Sigmoid colon (tissue), 7 donors: Measurements from ENCODE around the gene KLK14. TPM values are rescaled to one million over a fixed set of nuclear protein-coding genes. Genes with fewer than 3 reads are reported as not detected.

Experiments used
- DNase-seq: peaks from one replicate; pipeline ENCODE4 v3.0.0-alpha.2; 2019
- H3K27ac ChIP-seq, 4 donors: fragments of 200-600 bp; sonication (generic); one replicate each; pipeline ENCODE4 v1.5.1; 2016 to 2019; ENCODE audit warnings: mild to moderate bottlenecking in 1 of 4
- H3K27me3 ChIP-seq, 3 donors: fragments of 200-600 bp; sonication (generic); one replicate each; pipeline ENCODE4 v1.5.1; 2019; ENCODE audit warnings: mild to moderate bottlenecking in 1 of 3
- H3K36me3 ChIP-seq, 4 donors: fragments of 200-600 bp; sonication (generic); one replicate each; pipeline ENCODE4 v1.5.1; 2016 to 2019
- H3K4me1 ChIP-seq, 4 donors: fragments of 200-600 bp; sonication (generic); one replicate each; pipeline ENCODE4 v1.5.1; 2017 to 2019
- H3K4me3 ChIP-seq, 4 donors: fragments of 200-600 bp; sonication (generic); one replicate each; pipeline ENCODE4 v1.5.1; 2017 to 2019; ENCODE audit warnings: mild to moderate bottlenecking in 2 of 4, moderate library complexity in 1 of 4
- H3K9me3 ChIP-seq, 4 donors: fragments of 200-600 bp in 3 of 4; sonication (generic) in 3 of 4; one replicate each; pipeline versions ENCODE4 v1.5.1 to v1.6.1; 2013 to 2019
- CTCF ChIP-seq, 4 experiments: fragments of 450-650 bp in 3 of 4; fragments of 200-600 bp in 1 of 4; IDR thresholded peaks; one replicate each; pipeline ENCODE4 v1.5.1; 2016 to 2019; ENCODE audit warnings: antibody characterized with exemption in 4 of 4, mild to moderate bottlenecking in 3 of 4, moderate library complexity in 2 of 4
- EP300 ChIP-seq, 4 donors: sonication (generic); formaldehyde crosslinking; IDR thresholded peaks; one replicate each; pipeline ENCODE4 v1.6.1; 2017; ENCODE audit warnings: antibody characterized with exemption in 4 of 4
- POLR2A ChIP-seq, 2 donors: fragments of 450-650 bp; IDR thresholded peaks; one replicate each; pipeline ENCODE4 v1.6.1; 2016; ENCODE audit warnings: antibody characterized with exemption in 2 of 2, mild to moderate bottlenecking in 2 of 2, moderate library complexity in 2 of 2
- POLR2AphosphoS5 ChIP-seq, 4 donors: sonication (generic); formaldehyde crosslinking; IDR thresholded peaks; one replicate each; pipeline ENCODE4 v1.6.1; 2017; ENCODE audit warnings: antibody characterized with exemption in 4 of 4
- WGBS, 2 donors: extraction: QIAGEN DNeasy Blood & Tissue Kit; methylation state at CpG; one replicate each; pipeline ENCODE4 v1.1.7; 2013; 5-methylcytosine and 5-hydroxymethylcytosine counted together
- intact Hi-C: fragments of 100-400 bp; cut with DNase I; formaldehyde crosslinking; loops from one replicate; pipeline ENCODE4 v1.15.1; 2023
- polyA plus RNA-seq, 3 donors: library from polyadenylated mRNA; stranded (reverse); fragments of 200-250 nt; gene quantifications; one replicate each; pipeline ENCODE4 v1.2.3, GENCODE V29; 2013
- total RNA-seq, 4 donors: library from RNA; depleted of rRNA; stranded (reverse); fragments of >200 nt; gene quantifications; one replicate each; pipeline ENCODE4 v1.1.0, GENCODE V29; 2016
- donor health status: healthy with polysubstance abuse.
- donor health status: Bipolar disorder and iron deficiency.
- donor health status: healthy.

Gene KLK14
- total and polyA plus RNA-seq, 7 donors, result 0.51 TPM; not detected in 6

- Histone ChIP-seq H3K36me3 (peaks cover 0 to 10% (median 7%) of the 10 kb centered on the region in 4 donors), H3K9me3 (no peaks in the 10 kb centered on the region), H3K27ac (peak within 1 kb of the TSS; percentile 66 to 76 (median 72)), H3K4me1 (peaks cover 0 to 18% (median 15%) of the 10 kb centered on the region in 4 donors), H3K4me3 (peak within 1 kb of the TSS; percentile 55 to 83 (median 70)), H3K27me3 (no peaks in the 10 kb centered on the region)
- WGBS, 2 donors, result 0% methylated on average over 43 of the region's 43 CpGs
- intact Hi-C loops, result loop anchor here (2.0 to 5.0 kb wide), 2 partner anchors 464 to 487 kb away; partner anchors contain the start of gene ZNF175
- DNase-seq, result peak; percentile 99
- TF ChIP-seq CTCF (IDR thresholded peaks at IDR 0.05), result peak in 1 of 4 experiments; percentile 58
- TF ChIP-seq POLR2AphosphoS5 (IDR thresholded peaks at IDR 0.05), result peak; percentile 39 to 79 (median 75)
- peak in 1 of 4 donors; percentile 53 for TF ChIP-seq EP300 (IDR thresholded peaks at IDR 0.05)
- TF ChIP-seq POLR2A (IDR thresholded peaks at IDR 0.05), result peak in 1 of 2 donors; percentile 38
Measured at GRCh38 chr19:51108066-51108804, 25.5 kb upstream of the KLK14 start, which contains the start of gene CTU1. CTU1 (minus strand) TSS chr19:51108409; CDS start chr19:51104569, 3,840 bp downstream.

GRCh38 chr19:51107406-51108065 is 24.8 kb upstream of the KLK14 start:
- TF ChIP-seq CTCF (IDR thresholded peaks at IDR 0.05) (no peak), POLR2AphosphoS5 (IDR thresholded peaks at IDR 0.05) (no peak), EP300 (IDR thresholded peaks at IDR 0.05) (no peak), POLR2A (IDR thresholded peaks at IDR 0.05) (no peak)

DNA sequence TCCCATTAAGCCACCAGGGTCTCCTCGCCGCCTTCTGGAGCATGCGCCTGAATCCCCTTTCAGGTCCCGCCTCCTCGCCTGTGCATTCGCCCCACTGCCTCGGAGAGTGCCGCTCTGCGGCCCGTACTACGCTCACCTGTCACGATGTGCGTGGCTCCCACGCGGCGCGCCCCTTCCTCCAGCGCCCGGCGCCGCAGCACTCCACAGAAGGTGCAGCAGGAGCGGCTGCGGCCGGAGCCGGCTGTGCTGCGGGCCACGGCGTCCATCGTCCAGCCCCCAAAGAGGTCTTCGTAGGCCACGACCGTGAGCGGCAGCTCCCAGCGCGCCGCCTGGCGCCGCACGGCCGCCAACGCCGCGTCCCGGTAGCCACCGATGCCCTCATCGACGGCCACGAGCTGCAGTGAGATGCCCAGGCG is 21.2 kb upstream of the KLK14 start:
- H3K36me3 ChIP-seq, result peaks cover 0 to 26% (median 16%) of the 10 kb centered on the region in 4 donors
- H3K27ac ChIP-seq, result no peak overlapping the region
- no peaks in the 10 kb centered on the region for H3K27me3 ChIP-seq
- DNase-seq, result no peak
- intact Hi-C loops, result no loop called here
- WGBS, 2 donors, result 94 to 96% methylated on average over 49 of the region's 49 CpGs
- peaks cover 0 to 35% (median 32%) of the 10 kb centered on the region in 4 donors for H3K4me1 ChIP-seq
- TF ChIP-seq EP300 (IDR thresholded peaks at IDR 0.05) (no peak), POLR2A (IDR thresholded peaks at IDR 0.05) (no peak), POLR2AphosphoS5 (IDR thresholded peaks at IDR 0.05) (no peak), CTCF (IDR thresholded peaks at IDR 0.05) (no peak)
- H3K4me3 ChIP-seq, result no peak overlapping the region
- no peaks in the 10 kb centered on the region for H3K9me3 ChIP-seq

More at GRCh38 chr19:51107406-51108065, 24.8 kb upstream of the KLK14 start:
- DNase-seq, result no peak
- peaks cover 0 to 18% (median 15%) of the 10 kb centered on the region in 4 donors for H3K4me1 ChIP-seq
- H3K4me3 ChIP-seq, result peak overlapping the region; percentile 55 to 83 (median 70)
- H3K27me3 ChIP-seq, result no peaks in the 10 kb centered on the region
- no peaks in the 10 kb centered on the region for H3K9me3 ChIP-seq
- peak overlapping the region; percentile 66 to 76 (median 71) for H3K27ac ChIP-seq
- intact Hi-C loops, result loop anchor here (2.0 to 5.0 kb wide), 2 partner anchors 465 to 487 kb away; partner anchors contain the start of gene ZNF175
- 16 to 19% methylated on average over 18 of the region's 18 CpGs for WGBS, 2 donors
- peaks cover 0 to 17% (median 11%) of the 10 kb centered on the region in 4 donors for H3K36me3 ChIP-seq

GRCh38 chr19:51102991-51103390 is 20.3 kb upstream of the KLK14 start:
- DNase-seq, result no peak
- Histone ChIP-seq H3K27me3 (no peaks in the 10 kb centered on the region), H3K9me3 (no peaks in the 10 kb centered on the region), H3K36me3 (peaks cover 0 to 26% (median 16%) of the 10 kb centered on the region in 4 donors), H3K4me1 (peaks cover 0 to 38% (median 35%) of the 10 kb centered on the region in 4 donors), H3K27ac (no peak overlapping the region), H3K4me3 (no peak overlapping the region)
- intact Hi-C loops, result no loop called here
- WGBS, 2 donors, result 85 to 86% methylated on average over 7 of the region's 7 CpGs
- TF ChIP-seq EP300 (IDR thresholded peaks at IDR 0.05), result no peak
- TF ChIP-seq POLR2A (IDR thresholded peaks at IDR 0.05), result no peak
- no peak for TF ChIP-seq POLR2AphosphoS5 (IDR thresholded peaks at IDR 0.05)
- no peak for TF ChIP-seq CTCF (IDR thresholded peaks at IDR 0.05)
